PC-9 (cell line): ENCODE data around the gene OR51F2. TPM values are rescaled to one million over a fixed set of nuclear protein-coding genes. Genes with fewer than 3 reads are reported as not detected.
"Not testable (repeated sequence)": the region's sequence is repeated elsewhere in the genome, so short reads cannot be mapped to it uniquely, and the experiment has no call there.

Experiments used
- BruUV-seq: library from RNA; stranded (reverse); fragments of 400-500 nt; replicated peaks from 2 replicates; lab custom pipeline; 2021; lab: Mats Ljungman, UMichigan
- CTCF ChIA-PET: fragments of 300-600 bp; sonication (Branson Sonifier 250); formaldehyde crosslinking; loops from one replicate; lab custom pipeline; 2022; ENCODE audit warnings: antibody characterized with exemption; lab: Charles Lee
- POLR2A ChIA-PET: fragments of 300-600 bp; sonication (Branson Sonifier 250); formaldehyde crosslinking; loops from one replicate; lab custom pipeline; 2022; ENCODE audit warnings: antibody characterized with exemption; ENCODE audit not compliant: unreplicated experiment; lab: Charles Lee
- DNase-seq, 2 experiments: peaks; one replicate each; pipeline versions ENCODE4 v3.0.0 to v3.0.0-alpha.2; 2015 to 2022; ENCODE audit warnings: mixed read lengths in 1 of 2
- H2AFZ ChIP-seq: fragments of 200-600 bp; sonication (generic); 2 replicates; pipeline ENCODE4 v1.8.1; 2017; ENCODE audit warnings: antibody characterized with exemption
- H3F3A ChIP-seq: fragments of 200-600 bp; sonication (generic); 2 replicates; pipeline ENCODE4 v1.8.1; 2017; ENCODE audit warnings: antibody characterized with exemption, mild to moderate bottlenecking, low read depth; ENCODE audit not compliant: insufficient read depth
- H3K27ac ChIP-seq: fragments of 200-600 bp; sonication (generic); 2 replicates; pipeline ENCODE4 v1.6.1; 2016; ENCODE audit warnings: mixed run types
- H3K27me3 ChIP-seq: fragments of 200-600 bp; sonication (generic); 2 replicates; pipeline ENCODE4 v1.6.1; 2016; ENCODE audit warnings: low read depth, mixed run types; ENCODE audit not compliant: insufficient read depth
- H3K36me3 ChIP-seq: fragments of 200-600 bp; sonication (generic); 2 replicates; pipeline ENCODE4 v1.6.1; 2016; ENCODE audit warnings: low read depth, mixed run types
- H3K4me1 ChIP-seq: fragments of 200-600 bp; sonication (generic); replicated peaks from 2 replicates; pipeline ENCODE4 v1.6.1; 2016; ENCODE audit warnings: mixed run types; ENCODE audit not compliant: insufficient read depth
- H3K4me2 ChIP-seq: fragments of 200-600 bp; sonication (generic); 2 replicates; pipeline ENCODE4 v1.6.1; 2017; ENCODE audit warnings: mixed run types
- H3K4me3 ChIP-seq: fragments of 200-600 bp; sonication (generic); 2 replicates; pipeline ENCODE4 v1.6.1; 2016; ENCODE audit warnings: mixed run types
- H3K79me2 ChIP-seq: fragments of 200-600 bp; sonication (generic); 2 replicates; pipeline ENCODE4 v1.6.1; 2017; ENCODE audit warnings: low read depth, mixed run types
- H3K9me2 ChIP-seq: fragments of 200-600 bp; sonication (generic); 2 replicates; pipeline ENCODE4 v1.8.1; 2017; ENCODE audit warnings: mild to moderate bottlenecking; ENCODE audit not compliant: insufficient read depth
- H3K9me3 ChIP-seq: fragments of 200-600 bp; sonication (generic); 2 replicates; pipeline ENCODE4 v1.8.1; 2016; ENCODE audit warnings: low read depth; ENCODE audit not compliant: insufficient read depth
- H4K20me1 ChIP-seq: fragments of 200-600 bp; sonication (generic); 2 replicates; pipeline ENCODE4 v1.8.1; 2017; ENCODE audit not compliant: insufficient read depth
- EZH2 ChIP-seq: fragments of 200-600 bp; sonication (generic); IDR thresholded peaks from 2 replicates; pipeline ENCODE4 v1.8.0; 2017; ENCODE audit warnings: antibody characterized with exemption, low read depth
- intact Hi-C: fragments of 100-400 bp; cut with micrococcal nuclease; formaldehyde crosslinking; loops from one replicate; pipeline ENCODE4 v1.10.0; 2022; ENCODE audit not compliant: unreplicated experiment
- total RNA-seq: library from RNA; stranded (reverse); gene quantifications from 2 replicates; pipeline ENCODE4 v1.2.3, GENCODE V29; 2021
- TF ChIP-seq, protein P1 (sequence below): fragments of 200-600 bp; sonication (generic); conservative IDR thresholded peaks from 2 replicates; pipeline ENCODE4 v1.6.1; 2017; ENCODE audit warnings: mixed run types, antibody characterized with exemption, mild to moderate bottlenecking, moderate library complexity

Gene OR51F2
- total RNA-seq, 1 experiment from 2014 or later: not detected

DNA sequence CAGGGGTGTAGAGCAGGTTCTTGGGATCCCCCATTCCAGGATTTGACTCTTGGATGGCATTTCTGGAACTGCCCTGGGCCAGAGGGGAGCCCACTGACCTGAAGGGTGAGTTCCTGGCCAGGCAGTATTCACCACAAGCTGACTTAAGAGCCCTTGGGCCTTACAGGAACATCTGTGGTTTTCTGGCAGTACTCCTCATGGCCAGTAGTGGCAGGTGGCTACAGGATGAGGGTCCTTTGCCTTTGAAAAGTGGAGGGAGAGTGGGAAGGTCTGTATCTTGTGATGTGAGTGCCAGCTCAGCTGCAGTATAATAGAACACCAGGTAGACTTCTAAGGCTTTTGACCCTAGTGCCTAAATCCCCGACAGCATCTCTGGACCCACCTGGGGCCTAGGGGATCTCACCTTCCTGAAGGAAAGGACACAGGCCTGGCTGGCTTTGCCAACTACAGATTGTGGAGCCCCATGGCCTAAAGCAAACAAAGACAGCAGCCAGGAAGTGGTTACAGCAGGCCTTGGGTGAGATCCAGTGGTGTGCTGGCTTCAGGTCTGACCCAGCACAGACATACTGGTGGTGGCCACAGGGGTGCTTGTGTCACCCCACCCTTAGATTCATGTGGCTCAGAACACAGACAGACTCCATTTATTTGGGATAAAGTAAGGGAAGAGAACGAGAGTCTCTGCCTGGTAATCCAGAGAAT lies 18.9 kb downstream of the OR51F2 start:
- TF ChIP-seq, protein P1, sequence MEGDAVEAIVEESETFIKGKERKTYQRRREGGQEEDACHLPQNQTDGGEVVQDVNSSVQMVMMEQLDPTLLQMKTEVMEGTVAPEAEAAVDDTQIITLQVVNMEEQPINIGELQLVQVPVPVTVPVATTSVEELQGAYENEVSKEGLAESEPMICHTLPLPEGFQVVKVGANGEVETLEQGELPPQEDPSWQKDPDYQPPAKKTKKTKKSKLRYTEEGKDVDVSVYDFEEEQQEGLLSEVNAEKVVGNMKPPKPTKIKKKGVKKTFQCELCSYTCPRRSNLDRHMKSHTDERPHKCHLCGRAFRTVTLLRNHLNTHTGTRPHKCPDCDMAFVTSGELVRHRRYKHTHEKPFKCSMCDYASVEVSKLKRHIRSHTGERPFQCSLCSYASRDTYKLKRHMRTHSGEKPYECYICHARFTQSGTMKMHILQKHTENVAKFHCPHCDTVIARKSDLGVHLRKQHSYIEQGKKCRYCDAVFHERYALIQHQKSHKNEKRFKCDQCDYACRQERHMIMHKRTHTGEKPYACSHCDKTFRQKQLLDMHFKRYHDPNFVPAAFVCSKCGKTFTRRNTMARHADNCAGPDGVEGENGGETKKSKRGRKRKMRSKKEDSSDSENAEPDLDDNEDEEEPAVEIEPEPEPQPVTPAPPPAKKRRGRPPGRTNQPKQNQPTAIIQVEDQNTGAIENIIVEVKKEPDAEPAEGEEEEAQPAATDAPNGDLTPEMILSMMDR: no peak
- TF ChIP-seq EZH2: no peak
- POLR2A ChIA-PET: no interaction called here
- H3K27me3 ChIP-seq: no peaks in the 10 kb centered on the region
- no peak for DNase-seq
- H3K9me2 ChIP-seq: no peaks in the 10 kb centered on the region
- no peaks in the 10 kb centered on the region for H3F3A ChIP-seq
- H3K4me2 ChIP-seq: no peak overlapping the region
- no peak overlapping the region for H3K27ac ChIP-seq
- intact Hi-C loops: no loop called here
- no TSS peak for BruUV-seq
- CTCF ChIA-PET: no interaction called here
- no peaks in the 10 kb centered on the region for H3K79me2 ChIP-seq
- H2AFZ ChIP-seq: no peak overlapping the region
- no peak overlapping the region for H3K4me3 ChIP-seq
- H3K9me3 ChIP-seq: no peaks in the 10 kb centered on the region
- no peaks in the 10 kb centered on the region for H4K20me1 ChIP-seq
- H3K36me3 ChIP-seq: no peaks in the 10 kb centered on the region
- H3K4me1 ChIP-seq: no peaks in the 10 kb centered on the region

DNA sequence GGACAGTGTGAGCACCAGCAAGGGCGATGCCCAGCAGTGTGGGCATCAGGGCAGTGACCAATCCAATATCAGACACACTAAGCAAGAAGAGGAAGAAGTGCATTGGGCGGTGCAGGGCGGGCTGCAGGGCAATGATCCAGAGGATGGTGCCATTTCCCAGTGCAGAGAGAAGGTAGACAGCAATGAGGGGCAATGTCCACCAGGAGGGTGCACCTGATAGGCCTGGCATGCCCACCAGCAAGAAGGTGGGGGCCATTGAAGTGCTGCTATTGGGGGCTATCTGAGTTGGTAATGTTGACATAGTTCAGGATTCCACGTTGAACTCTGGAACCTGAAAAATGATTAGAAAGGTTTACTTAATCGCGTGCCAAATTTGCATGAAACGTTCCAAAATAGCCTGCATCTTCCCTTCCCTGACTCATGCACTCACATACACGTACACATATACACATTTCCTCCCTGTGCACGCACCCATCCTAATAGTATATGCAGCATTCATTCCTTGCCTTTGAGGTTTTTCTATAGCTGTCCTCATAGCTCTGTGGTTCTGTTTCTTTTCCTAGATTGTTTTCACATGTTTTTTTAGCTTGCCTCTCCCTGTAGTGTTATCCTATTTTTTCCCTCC lies 27.9 kb downstream of the OR51F2 start, which contains the start of gene OR51S1:
Gene OR51S1, minus strand, starts transcription at position 301 of the 625 bp plus-strand sequence. Its CDS starts 0 bp downstream, at position 301.
- H3K4me1 ChIP-seq: no peaks in the 10 kb centered on the region
- no peaks in the 10 kb centered on the region for H4K20me1 ChIP-seq
- H2AFZ ChIP-seq: no peak within 1 kb of the TSS
- H3K79me2 ChIP-seq: no peaks in the 10 kb centered on the region
- no peak within 1 kb of the TSS for H3K4me2 ChIP-seq
- DNase-seq: no peak
- TF ChIP-seq, protein P1: no peak
- TF ChIP-seq EZH2: no peak
- POLR2A ChIA-PET: no interaction called here
- H3K27me3 ChIP-seq: no peaks in the 10 kb centered on the region
- H3K9me3 ChIP-seq: no peaks in the 10 kb centered on the region
- no peaks in the 10 kb centered on the region for H3K9me2 ChIP-seq
- intact Hi-C loops: no loop called here
- no TSS peak for BruUV-seq
- H3K36me3 ChIP-seq: no peaks in the 10 kb centered on the region
- no peak within 1 kb of the TSS for H3K27ac ChIP-seq
- H3F3A ChIP-seq: no peaks in the 10 kb centered on the region
- H3K4me3 ChIP-seq: no peak within 1 kb of the TSS
- CTCF ChIA-PET: no interaction called here

DNA sequence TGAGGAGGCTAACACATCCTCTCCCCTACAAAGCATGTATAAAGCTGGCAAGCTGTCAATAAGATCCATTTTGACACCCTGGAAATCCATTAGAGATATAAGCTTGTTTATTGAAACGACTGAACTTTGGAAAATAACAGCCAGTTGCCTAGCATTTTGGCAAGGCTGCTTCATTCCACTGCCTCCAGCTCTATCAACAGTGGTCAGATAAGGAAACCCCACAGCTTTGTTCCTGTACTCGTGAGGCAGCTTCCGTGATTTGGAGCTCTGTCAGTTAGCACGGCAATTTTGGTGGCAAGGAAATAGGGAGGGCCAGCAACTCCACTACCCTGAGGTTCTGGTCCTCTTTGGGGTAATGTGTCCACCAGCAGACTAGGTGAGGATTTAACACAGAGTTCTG lies 29.9 kb downstream of the OR51F2 start:
- ChIA-PET CTCF (no interaction called here), POLR2A (no interaction called here)
- Histone ChIP-seq H2AFZ (no peak overlapping the region), H3F3A (no peaks in the 10 kb centered on the region), H3K27me3 (no peaks in the 10 kb centered on the region), H3K4me1 (no peaks in the 10 kb centered on the region), H3K9me2 (no peaks in the 10 kb centered on the region), H3K9me3 (no peaks in the 10 kb centered on the region), H3K27ac (no peak overlapping the region), H3K36me3 (no peaks in the 10 kb centered on the region), H3K79me2 (no peaks in the 10 kb centered on the region), H3K4me3 (no peak overlapping the region), H3K4me2 (no peak overlapping the region), H4K20me1 (no peaks in the 10 kb centered on the region)
- no peak for DNase-seq
- no TSS peak for BruUV-seq
- TF ChIP-seq, protein P1: no peak
- TF ChIP-seq EZH2: no peak
- intact Hi-C loops: no loop called here

DNA sequence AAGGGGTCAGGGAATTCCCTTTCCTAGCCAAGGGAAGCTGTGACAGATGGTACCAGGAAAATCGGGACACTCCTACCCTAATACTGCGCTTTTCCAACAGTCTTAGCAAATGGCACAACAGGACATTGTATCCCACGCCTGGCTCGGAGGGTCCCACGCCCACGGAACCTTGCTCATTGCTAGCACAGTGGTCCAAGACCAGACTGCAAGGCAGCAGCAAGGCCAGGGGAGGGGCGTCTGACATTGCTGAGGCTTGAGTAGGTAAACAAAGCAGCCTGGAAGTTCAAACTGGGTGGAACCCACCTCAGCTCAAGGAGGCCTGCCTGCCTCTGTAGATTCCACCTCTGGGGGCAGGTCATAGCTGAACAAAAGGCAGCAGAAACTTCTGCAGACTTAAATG lies 33.2 kb downstream of the OR51F2 start:
- POLR2A ChIA-PET, H4K20me1 ChIP-seq, H3K27ac ChIP-seq, H3K36me3 ChIP-seq, H2AFZ ChIP-seq, H3K4me2 ChIP-seq, H3K9me2 ChIP-seq, CTCF ChIA-PET, BruUV-seq, H3K27me3 ChIP-seq, H3K4me1 ChIP-seq, H3K79me2 ChIP-seq, H3K9me3 ChIP-seq, H3K4me3 ChIP-seq, H3F3A ChIP-seq, DNase-seq, intact Hi-C loops: not testable (repeated sequence)
